ENCODE data around the gene LDLRAD4.

The LDLRAD4 gene

DNA sequence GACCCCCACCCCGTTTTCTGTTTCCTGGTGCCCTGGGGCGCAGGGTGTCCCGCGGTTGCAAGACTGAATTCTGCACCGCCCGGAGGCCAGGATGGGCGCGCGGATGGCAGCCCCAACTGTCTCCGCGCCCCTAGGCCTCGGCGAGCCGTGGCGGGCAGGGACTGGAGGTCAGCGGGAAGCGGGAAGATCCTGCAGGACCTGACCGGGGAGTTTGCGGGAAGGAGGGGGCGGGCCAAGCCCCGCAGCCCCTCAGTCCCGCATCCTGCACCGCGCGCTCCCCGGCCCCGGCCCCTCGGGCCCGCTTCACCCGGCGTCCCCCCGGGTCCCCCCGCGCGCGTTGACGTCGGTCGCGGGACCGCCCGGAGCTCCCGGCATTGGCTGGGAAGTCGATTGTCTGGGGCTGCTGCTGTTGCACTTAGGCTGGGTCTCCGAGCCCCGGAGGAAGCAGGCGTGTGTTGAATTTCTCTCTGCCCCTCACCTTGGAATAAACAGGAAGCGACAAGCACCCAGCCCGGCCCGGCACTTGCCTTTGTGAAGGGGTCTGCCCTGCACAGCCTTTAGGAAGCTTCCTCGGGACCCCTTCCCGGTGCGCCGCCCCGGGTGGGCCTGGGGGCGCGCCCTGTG is at the start of gene LDLRAD4:
Gene LDLRAD4, plus strand, starts transcription at position 393 of the 624 bp plus-strand sequence.
- H3K27me3 ChIP-seq (ENCODE audit: insufficient read depth, low read length) = peaks cover 60% of the 10 kb centered on the region
- H3K27ac ChIP-seq (ENCODE audit: low read length) = no peak within 1 kb of the TSS
- H3K9ac ChIP-seq (ENCODE audit: low read depth, low read length) = no peak within 1 kb of the TSS
- H3K9me3 ChIP-seq (ENCODE audit: insufficient read depth, low read depth, low read length) = no peaks in the 10 kb centered on the region
- peak within 1 kb of the TSS; percentile 66 for H3K4me3 ChIP-seq (ENCODE audit: low read length)
- H3K36me3 ChIP-seq (ENCODE audit: insufficient read depth, low read depth, low read length) = no peaks in the 10 kb centered on the region
- H3K4me1 ChIP-seq (ENCODE audit: insufficient read depth, low read length) = peaks cover 15% of the 10 kb centered on the region

DNA sequence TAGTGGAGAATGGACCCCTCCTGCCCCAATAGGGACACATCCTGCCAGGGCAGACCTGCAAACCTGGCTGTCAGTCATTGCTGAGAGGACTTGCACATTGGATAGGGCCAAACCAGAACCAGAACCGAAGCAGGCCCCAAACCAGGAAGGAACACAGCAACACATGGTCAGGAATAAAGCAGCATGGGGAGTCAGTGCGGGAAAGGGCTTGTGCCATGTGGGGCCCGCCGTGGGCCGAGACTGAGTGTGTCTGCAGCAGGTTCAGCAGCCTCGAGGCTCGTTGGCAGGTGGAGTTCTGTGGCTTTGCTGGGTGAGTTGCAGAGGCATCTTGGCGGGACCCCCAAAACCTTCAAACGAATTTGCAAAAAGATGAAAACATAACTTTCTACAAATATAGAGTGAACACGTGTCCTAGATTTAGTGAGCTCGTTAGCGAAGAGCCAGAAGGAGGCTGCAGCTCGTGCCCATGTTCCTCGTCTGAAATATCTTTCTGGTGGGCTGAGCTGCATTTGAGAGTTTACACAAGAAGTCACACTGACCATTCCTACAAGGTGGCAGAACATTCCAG is 44.9 kb upstream of the LDLRAD4 start:
- Histone ChIP-seq H3K4me1 (ENCODE audit: insufficient read depth, low read length) (no peaks in the 10 kb centered on the region), H3K4me3 (ENCODE audit: low read length) (no peak overlapping the region), H3K27ac (ENCODE audit: low read length) (no peak overlapping the region), H3K9me3 (ENCODE audit: insufficient read depth, low read depth, low read length) (no peaks in the 10 kb centered on the region), H3K27me3 (ENCODE audit: insufficient read depth, low read length) (no peaks in the 10 kb centered on the region), H3K9ac (ENCODE audit: low read depth, low read length) (no peak overlapping the region), H3K36me3 (ENCODE audit: insufficient read depth, low read depth, low read length) (no peaks in the 10 kb centered on the region)

DNA sequence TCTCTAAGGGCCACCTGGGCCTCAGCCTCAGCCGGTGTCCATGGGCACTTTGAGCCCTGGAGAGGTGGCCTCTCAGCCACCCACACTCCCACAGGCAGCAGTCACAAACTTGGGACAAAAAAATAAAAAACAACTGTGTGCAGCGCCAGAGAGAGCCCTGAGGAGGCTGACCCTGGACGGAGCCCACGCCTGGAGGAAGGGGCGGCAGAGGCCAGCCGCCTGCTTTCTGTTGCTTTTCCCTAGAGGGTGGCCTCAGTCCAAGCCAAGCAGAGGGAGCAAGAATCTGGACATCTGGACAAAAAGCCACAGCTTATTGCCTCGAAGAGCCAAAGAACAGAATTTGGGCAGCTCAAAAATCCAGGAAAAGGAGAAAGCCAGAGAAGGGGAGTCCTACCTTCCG is 43.3 kb upstream of the LDLRAD4 start:
- H3K27ac ChIP-seq (ENCODE audit: low read length) = no peak overlapping the region
- no peak overlapping the region for H3K9ac ChIP-seq (ENCODE audit: low read depth, low read length)
- no peaks in the 10 kb centered on the region for H3K27me3 ChIP-seq (ENCODE audit: insufficient read depth, low read length)
- H3K9me3 ChIP-seq (ENCODE audit: insufficient read depth, low read depth, low read length) = no peaks in the 10 kb centered on the region
- H3K36me3 ChIP-seq (ENCODE audit: insufficient read depth, low read depth, low read length) = no peaks in the 10 kb centered on the region
- H3K4me1 ChIP-seq (ENCODE audit: insufficient read depth, low read length) = no peaks in the 10 kb centered on the region
- H3K4me3 ChIP-seq (ENCODE audit: low read length) = no peak overlapping the region

DNA sequence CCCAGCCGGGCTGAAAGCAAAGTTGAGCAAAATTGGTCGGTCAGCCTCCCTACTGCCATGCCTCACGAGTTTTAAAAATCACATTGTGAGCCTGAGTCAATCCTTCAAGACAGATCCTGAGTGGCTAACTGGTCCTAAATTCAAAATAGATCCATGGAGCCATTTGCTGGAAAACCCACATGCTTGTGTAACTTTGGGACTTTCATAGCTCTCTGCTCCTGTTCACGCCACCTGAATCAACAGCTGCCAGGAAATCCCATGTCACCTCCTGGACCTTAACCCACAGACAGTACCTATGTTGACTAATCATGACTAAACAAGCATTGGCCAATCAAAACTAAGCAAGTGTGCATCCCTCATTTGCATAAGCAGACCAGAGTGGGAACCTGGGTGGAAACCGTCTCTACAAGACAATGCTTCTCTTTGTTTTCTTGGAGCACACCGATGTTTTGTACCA is 42.8 kb upstream of the LDLRAD4 start:
- no peak overlapping the region for H3K27ac ChIP-seq (ENCODE audit: low read length)
- H3K4me1 ChIP-seq (ENCODE audit: insufficient read depth, low read length) = no peaks in the 10 kb centered on the region
- H3K27me3 ChIP-seq (ENCODE audit: insufficient read depth, low read length) = no peaks in the 10 kb centered on the region
- no peak overlapping the region for H3K4me3 ChIP-seq (ENCODE audit: low read length)
- H3K9ac ChIP-seq (ENCODE audit: low read depth, low read length) = no peak overlapping the region
- no peaks in the 10 kb centered on the region for H3K9me3 ChIP-seq (ENCODE audit: insufficient read depth, low read depth, low read length)
- no peaks in the 10 kb centered on the region for H3K36me3 ChIP-seq (ENCODE audit: insufficient read depth, low read depth, low read length)

DNA sequence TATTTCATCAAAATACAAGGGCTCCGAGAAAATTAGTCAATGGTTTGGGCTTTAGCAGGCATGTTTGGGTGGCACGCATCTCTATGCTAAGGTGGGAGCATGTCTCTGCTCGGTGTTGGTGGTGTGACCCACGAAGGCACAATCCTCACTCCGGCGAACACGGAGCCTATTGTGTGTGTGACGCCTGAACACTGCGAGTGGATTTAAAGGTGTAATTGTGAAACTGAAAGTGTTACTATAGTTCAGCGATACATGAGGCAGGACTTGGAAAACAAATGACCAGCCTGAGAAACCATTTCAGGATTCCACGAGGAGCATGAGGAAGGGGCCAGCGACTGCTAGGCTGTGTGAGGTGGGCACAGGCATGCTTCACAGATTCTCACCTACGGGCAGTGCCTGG is 41.7 kb upstream of the LDLRAD4 start:
- H3K4me3 ChIP-seq (ENCODE audit: low read length) = no peak overlapping the region
- H3K9ac ChIP-seq (ENCODE audit: low read depth, low read length) = no peak overlapping the region
- H3K27ac ChIP-seq (ENCODE audit: low read length) = no peak overlapping the region

DNA sequence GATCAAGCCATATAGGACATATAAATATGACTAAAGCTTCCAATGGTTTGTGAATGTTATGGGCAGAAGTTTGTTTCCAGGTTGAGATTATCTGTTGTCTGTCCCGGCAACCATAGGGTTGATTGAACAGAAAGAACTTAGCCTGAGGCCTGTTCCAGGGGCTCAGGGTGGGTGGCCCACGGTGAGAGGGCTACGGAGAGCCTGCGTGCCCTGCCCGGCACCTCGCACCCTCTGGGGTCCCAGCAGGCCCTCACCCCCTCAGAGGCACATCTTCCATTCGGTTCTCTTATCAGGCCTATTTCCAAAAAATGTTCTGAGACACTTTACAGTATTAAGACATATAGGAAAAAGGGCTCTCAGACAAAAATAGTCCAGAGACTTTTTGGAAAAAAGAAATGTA is 40.4 kb upstream of the LDLRAD4 start:
- Histone ChIP-seq H3K4me3 (ENCODE audit: low read length) (no peak overlapping the region), H3K27me3 (ENCODE audit: insufficient read depth, low read length) (no peaks in the 10 kb centered on the region), H3K9ac (ENCODE audit: low read depth, low read length) (no peak overlapping the region), H3K9me3 (ENCODE audit: insufficient read depth, low read depth, low read length) (no peaks in the 10 kb centered on the region; the same call in 1 of the 2 replicates), H3K36me3 (ENCODE audit: insufficient read depth, low read depth, low read length) (no peaks in the 10 kb centered on the region), H3K27ac (ENCODE audit: low read length) (no peak overlapping the region), H3K4me1 (ENCODE audit: insufficient read depth, low read length) (no peaks in the 10 kb centered on the region)

More for the DNA sequence above, 41.7 kb upstream of the LDLRAD4 start:
- H3K4me1 ChIP-seq (ENCODE audit: insufficient read depth, low read length) = no peaks in the 10 kb centered on the region
- no peaks in the 10 kb centered on the region; the same call in 1 of the 2 replicates for H3K9me3 ChIP-seq (ENCODE audit: insufficient read depth, low read depth, low read length)
- H3K36me3 ChIP-seq (ENCODE audit: insufficient read depth, low read depth, low read length) = no peaks in the 10 kb centered on the region
- H3K27me3 ChIP-seq (ENCODE audit: insufficient read depth, low read length) = no peaks in the 10 kb centered on the region

DNA sequence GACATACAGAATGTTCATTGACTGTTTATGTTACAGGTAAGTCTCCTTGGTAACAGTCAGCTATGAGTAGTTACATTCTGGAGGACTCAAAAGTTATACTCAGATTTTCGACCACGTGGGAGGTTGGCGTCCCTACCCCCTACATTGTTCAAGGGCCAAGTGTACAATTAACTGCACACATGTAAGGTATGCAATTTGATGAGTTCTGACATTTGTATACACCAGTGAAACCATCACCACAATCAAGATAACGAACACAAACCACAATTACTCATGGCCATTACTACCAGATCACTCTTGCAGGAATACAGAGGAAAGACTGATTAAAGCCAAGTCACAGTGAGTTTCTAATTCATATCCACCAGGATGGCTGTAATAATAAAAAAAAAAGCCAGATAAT is 39.6 kb upstream of the LDLRAD4 start:
- Histone ChIP-seq H3K9me3 (ENCODE audit: insufficient read depth, low read depth, low read length) (no peaks in the 10 kb centered on the region; the same call in 1 of the 2 replicates), H3K27ac (ENCODE audit: low read length) (no peak overlapping the region), H3K4me3 (ENCODE audit: low read length) (no peak overlapping the region), H3K9ac (ENCODE audit: low read depth, low read length) (no peak overlapping the region), H3K27me3 (ENCODE audit: insufficient read depth, low read length) (no peaks in the 10 kb centered on the region), H3K4me1 (ENCODE audit: insufficient read depth, low read length) (no peaks in the 10 kb centered on the region), H3K36me3 (ENCODE audit: insufficient read depth, low read depth, low read length) (no peaks in the 10 kb centered on the region)

DNA sequence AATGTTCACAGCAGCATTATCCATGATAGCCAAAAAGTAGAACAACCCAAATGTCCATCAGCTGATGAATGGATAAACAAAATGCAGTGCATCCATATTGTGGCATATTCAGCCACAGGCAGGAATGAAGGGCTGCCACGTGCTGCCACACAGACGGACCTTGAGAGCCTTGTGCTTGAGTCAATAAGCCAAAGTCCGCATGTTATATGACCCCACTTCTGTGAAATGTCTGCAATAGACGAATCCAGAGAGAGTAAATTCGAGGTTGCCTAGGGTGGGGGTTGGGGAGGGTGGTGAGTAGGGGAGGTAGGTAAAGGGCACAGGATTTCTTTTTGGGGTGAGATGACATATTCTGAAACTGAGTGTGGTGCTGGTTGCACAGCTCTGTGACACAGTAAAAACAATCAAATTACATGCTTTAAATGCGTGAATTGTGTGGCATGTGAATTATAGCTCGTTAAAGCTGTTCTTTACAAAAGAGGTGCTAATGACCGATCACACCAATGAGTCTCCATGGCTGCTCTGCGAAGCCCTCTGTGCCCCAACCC is 38.9 kb upstream of the LDLRAD4 start:
- Histone ChIP-seq H3K9ac (ENCODE audit: low read depth, low read length) (no peak overlapping the region), H3K27ac (ENCODE audit: low read length) (no peak overlapping the region), H3K36me3 (ENCODE audit: insufficient read depth, low read depth, low read length) (no peaks in the 10 kb centered on the region), H3K27me3 (ENCODE audit: insufficient read depth, low read length) (no peaks in the 10 kb centered on the region), H3K4me1 (ENCODE audit: insufficient read depth, low read length) (no peaks in the 10 kb centered on the region), H3K4me3 (ENCODE audit: low read length) (no peak overlapping the region), H3K9me3 (ENCODE audit: insufficient read depth, low read depth, low read length) (no peaks in the 10 kb centered on the region; the same call in 1 of the 2 replicates)

DNA sequence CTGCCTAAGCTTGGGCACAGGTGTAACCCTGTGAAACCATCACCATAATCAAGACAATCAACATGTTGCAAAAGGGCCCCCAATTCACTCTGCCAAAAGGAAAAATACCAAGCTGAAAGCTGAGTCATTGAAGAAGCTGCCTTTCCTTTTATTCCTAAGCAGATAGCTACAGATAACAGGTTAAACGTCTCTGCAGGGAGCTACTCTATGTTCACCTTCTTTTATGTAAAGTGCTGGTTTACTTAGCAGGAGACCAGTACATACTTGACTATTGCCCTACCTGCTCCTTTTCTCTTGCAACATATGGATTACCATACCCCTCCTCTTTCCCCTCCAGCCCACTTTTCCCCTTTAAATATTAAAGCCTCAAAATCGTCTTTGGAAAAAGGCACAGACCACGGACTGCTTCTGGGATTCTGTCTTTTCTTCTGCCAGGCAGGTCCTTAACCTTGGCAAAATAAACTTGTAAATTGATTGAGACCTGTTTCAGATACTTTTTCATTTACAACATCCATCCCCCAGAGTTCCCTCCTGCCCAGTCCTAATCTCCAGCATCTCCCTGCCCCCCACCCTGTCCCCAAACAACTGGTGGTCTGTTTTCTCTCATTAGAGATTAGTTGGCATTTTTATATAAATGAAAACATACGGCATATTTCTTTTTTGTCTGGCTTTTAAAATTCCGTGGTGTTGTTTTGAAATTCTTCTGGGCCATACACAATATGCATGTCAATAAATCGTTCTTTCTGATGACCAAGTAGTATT is 37.8 kb upstream of the LDLRAD4 start:
- H3K27ac ChIP-seq (ENCODE audit: low read length) = no peak overlapping the region
- no peak overlapping the region for H3K9ac ChIP-seq (ENCODE audit: low read depth, low read length)
- no peaks in the 10 kb centered on the region; the same call in 1 of the 2 replicates for H3K9me3 ChIP-seq (ENCODE audit: insufficient read depth, low read depth, low read length)
- H3K27me3 ChIP-seq (ENCODE audit: insufficient read depth, low read length) = no peaks in the 10 kb centered on the region
- no peak overlapping the region for H3K4me3 ChIP-seq (ENCODE audit: low read length)
- H3K36me3 ChIP-seq (ENCODE audit: insufficient read depth, low read depth, low read length) = no peaks in the 10 kb centered on the region
- H3K4me1 ChIP-seq (ENCODE audit: insufficient read depth, low read length) = no peaks in the 10 kb centered on the region

DNA sequence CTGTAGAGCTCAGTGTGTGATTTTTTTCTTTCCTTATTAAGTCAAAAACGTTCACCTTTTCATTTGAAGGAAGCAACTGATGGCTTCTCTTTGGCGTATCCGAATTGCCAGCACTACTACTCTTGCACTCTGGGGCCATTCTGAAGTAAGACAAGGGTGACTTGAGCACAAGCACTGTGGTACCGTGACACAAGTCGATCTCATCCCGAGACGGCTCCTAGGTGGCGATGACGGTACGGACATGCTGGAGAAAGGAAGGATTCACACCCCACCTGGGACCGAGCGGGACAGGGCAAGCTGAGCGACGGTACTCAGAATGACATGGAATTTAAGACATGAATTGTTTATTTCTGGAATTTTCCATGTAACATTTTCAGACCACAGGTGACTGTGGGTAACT is 36.8 kb upstream of the LDLRAD4 start:
- no peak overlapping the region for H3K9ac ChIP-seq (ENCODE audit: low read depth, low read length)
- no peaks in the 10 kb centered on the region for H3K4me1 ChIP-seq (ENCODE audit: insufficient read depth, low read length)
- no peak overlapping the region for H3K4me3 ChIP-seq (ENCODE audit: low read length)
- no peaks in the 10 kb centered on the region; the same call in 1 of the 2 replicates for H3K9me3 ChIP-seq (ENCODE audit: insufficient read depth, low read depth, low read length)
- H3K27ac ChIP-seq (ENCODE audit: low read length) = no peak overlapping the region
- no peaks in the 10 kb centered on the region for H3K36me3 ChIP-seq (ENCODE audit: insufficient read depth, low read depth, low read length)
- no peaks in the 10 kb centered on the region for H3K27me3 ChIP-seq (ENCODE audit: insufficient read depth, low read length)

DNA sequence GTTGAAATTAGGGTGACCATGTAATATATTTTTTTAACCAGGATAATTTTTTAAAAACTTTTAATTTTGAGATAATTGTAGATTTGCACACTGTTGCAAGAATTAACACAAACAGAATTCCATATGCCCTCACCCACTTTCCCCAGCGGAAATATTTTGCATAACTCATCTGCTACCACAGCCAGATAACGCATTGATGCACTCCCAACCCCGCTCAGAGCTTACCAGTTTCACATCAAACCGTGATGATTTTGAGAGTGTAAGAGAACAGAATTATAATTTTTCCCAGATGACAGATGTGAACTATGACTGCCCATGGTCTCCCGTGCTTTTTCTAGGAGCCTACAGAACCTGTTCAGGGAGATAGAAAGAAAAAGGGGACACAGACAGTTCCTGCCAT is 35.2 kb upstream of the LDLRAD4 start:
- Histone ChIP-seq H3K27ac (ENCODE audit: low read length) (no peak overlapping the region), H3K4me3 (ENCODE audit: low read length) (no peak overlapping the region)

More for the DNA sequence above, 35.2 kb upstream of the LDLRAD4 start:
- H3K9me3 ChIP-seq (ENCODE audit: insufficient read depth, low read depth, low read length) = no peaks in the 10 kb centered on the region; the same call in 1 of the 2 replicates
- H3K4me1 ChIP-seq (ENCODE audit: insufficient read depth, low read length) = no peaks in the 10 kb centered on the region
- H3K36me3 ChIP-seq (ENCODE audit: insufficient read depth, low read depth, low read length) = no peaks in the 10 kb centered on the region
- H3K9ac ChIP-seq (ENCODE audit: low read depth, low read length) = no peak overlapping the region
- no peaks in the 10 kb centered on the region for H3K27me3 ChIP-seq (ENCODE audit: insufficient read depth, low read length)

All from iPS-20b (cell line).